GM12891 (cell line): ENCODE data around the gene PCDHA1.

Experiments used
- POLR2A ChIP-seq: IDR thresholded peaks from 2 replicates; pipeline ENCODE4 v1.6.1; 2011; ENCODE audit warnings: low read depth, low read length, control low read depth
- POLR2AphosphoS5 ChIP-seq: IDR thresholded peaks from 2 replicates; pipeline ENCODE4 v1.6.1; 2011; ENCODE audit warnings: low read depth, low read length, control low read depth
- TAF1 ChIP-seq: IDR thresholded peaks from 2 replicates; pipeline ENCODE4 v1.6.1; 2011; ENCODE audit warnings: low read depth, low read length, control low read depth

DNA sequence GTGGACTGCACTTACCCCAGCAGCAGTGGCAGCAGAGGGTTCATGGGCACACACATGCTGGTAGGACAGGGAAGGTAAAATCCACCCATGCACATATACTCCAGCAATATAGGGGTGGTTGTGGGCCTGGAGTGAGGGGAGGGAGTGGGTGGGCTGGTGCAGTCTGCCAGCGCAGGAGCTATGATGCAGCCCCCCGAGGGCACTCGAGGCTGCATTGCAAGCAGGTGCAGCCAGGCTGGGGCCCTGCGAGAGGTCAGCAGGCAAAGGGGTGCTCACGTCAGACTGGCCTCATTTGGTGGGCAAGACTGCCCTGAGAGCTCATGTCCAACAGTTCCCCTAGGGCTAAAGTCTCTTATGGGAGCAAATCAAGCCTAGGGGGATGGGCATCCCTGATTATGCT lies 32.4 kb upstream of the PCDHA1 start:
- TF ChIP-seq POLR2AphosphoS5, result no peak
- TF ChIP-seq TAF1, result no peak
- TF ChIP-seq POLR2A, result no peak
